CD8-positive, alpha-beta memory T cell (primary cell): ENCODE results near the gene TAAR1. TPM values are rescaled to one million over a fixed set of nuclear protein-coding genes. Genes with fewer than 3 reads are reported as not detected.
"Not testable (repeated sequence)": the region's sequence is repeated elsewhere in the genome, so short reads cannot be mapped to it uniquely, and the experiment has no call there.

Source experiments
- CTCF ChIA-PET: fragments of 350-600 bp; sonication (Branson Sonifier 250); formaldehyde crosslinking; loops from one replicate; lab custom pipeline; 2021; ENCODE audit warnings: antibody characterized with exemption; lab: Charles Lee
- POLR2A ChIA-PET: fragments of 350-600 bp; sonication (Branson Sonifier 250); formaldehyde crosslinking; loops from one replicate; lab custom pipeline; 2021; ENCODE audit warnings: antibody characterized with exemption; lab: Charles Lee
- DNase-seq, 5 donors: peaks; one replicate each; pipeline versions ENCODE4 v3.0.0 to v3.0.0-alpha.2; 2020 to 2022; ENCODE audit warnings: mixed read lengths in 1 of 5
- H3K27ac ChIP-seq: one replicate; pipeline ENCODE4 v1.7.0; 2013; ENCODE audit warnings: low read depth, mild to moderate bottlenecking, low read length, moderate library complexity
- H3K27me3 ChIP-seq: 2 replicates; pipeline ENCODE4 v1.7.0; 2013; ENCODE audit warnings: low read length, mild to moderate bottlenecking; ENCODE audit not compliant: insufficient read depth, poor library complexity, severe bottlenecking
- H3K36me3 ChIP-seq: 2 replicates; pipeline ENCODE4 v1.7.0; 2013; ENCODE audit warnings: mild to moderate bottlenecking, low read length, moderate library complexity; ENCODE audit not compliant: insufficient read depth
- H3K4me1 ChIP-seq: 2 replicates; pipeline ENCODE4 v1.7.0; 2013; ENCODE audit warnings: mild to moderate bottlenecking, low read length, moderate library complexity; ENCODE audit not compliant: insufficient read depth
- H3K4me3 ChIP-seq: 2 replicates; pipeline ENCODE4 v1.7.0; 2013; ENCODE audit warnings: mild to moderate bottlenecking, low read length
- H3K9me3 ChIP-seq: 2 replicates; pipeline ENCODE4 v1.7.0; 2013; ENCODE audit warnings: mild to moderate bottlenecking, low read length
- H3K27ac Mint-ChIP-seq, 8 donors: one replicate each; pipeline ENCODE4 v1.8.0; 2020 to 2021; ENCODE audit warnings: mixed read lengths in 8 of 8, mild to moderate bottlenecking in 6 of 8, inconsistent platforms in 3 of 8, moderate library complexity in 3 of 8
- H3K27me3 Mint-ChIP-seq, 2 donors: one replicate each; pipeline ENCODE4 v1.8.0; 2020 to 2021; ENCODE audit warnings: mixed read lengths in 2 of 2, mild to moderate bottlenecking in 1 of 2, moderate library complexity in 1 of 2
- H3K36me3 Mint-ChIP-seq, 3 donors: one replicate each; pipeline ENCODE4 v1.8.0; 2020 to 2021; ENCODE audit warnings: mixed read lengths in 3 of 3, inconsistent platforms in 1 of 3, mild to moderate bottlenecking in 1 of 3
- H3K4me1 Mint-ChIP-seq, 3 donors: one replicate each; pipeline ENCODE4 v1.8.0; 2020 to 2021; ENCODE audit warnings: mixed read lengths in 3 of 3, inconsistent platforms in 1 of 3, mild to moderate bottlenecking in 1 of 3
- H3K4me3 Mint-ChIP-seq, 7 donors: one replicate each; pipeline ENCODE4 v1.8.0; 2020 to 2021; ENCODE audit warnings: mixed read lengths in 7 of 7, mild to moderate bottlenecking in 6 of 7, moderate library complexity in 4 of 7, inconsistent platforms in 2 of 7
- H3K9me3 Mint-ChIP-seq, 5 donors: one replicate each; pipeline ENCODE4 v1.8.0; 2020 to 2022; ENCODE audit warnings: mixed read lengths in 5 of 5, mild to moderate bottlenecking in 3 of 5, moderate library complexity in 2 of 5, inconsistent platforms in 1 of 5
- polyA plus RNA-seq: library from polyadenylated mRNA; unstranded; fragments of 300-500 nt; fragmentation: Illumina TruSeq; gene quantifications from one replicate; pipeline ENCODE4 v1.2.3, GENCODE V29; 2021
- total RNA-seq, 2 experiments: library from RNA; stranded (reverse); gene quantifications; one replicate each; pipeline ENCODE4 v1.2.3, GENCODE V29; 2021

The TAAR1 gene
- total and polyA plus RNA-seq, 3 experiments from 2014 or later: not detected

DNA sequence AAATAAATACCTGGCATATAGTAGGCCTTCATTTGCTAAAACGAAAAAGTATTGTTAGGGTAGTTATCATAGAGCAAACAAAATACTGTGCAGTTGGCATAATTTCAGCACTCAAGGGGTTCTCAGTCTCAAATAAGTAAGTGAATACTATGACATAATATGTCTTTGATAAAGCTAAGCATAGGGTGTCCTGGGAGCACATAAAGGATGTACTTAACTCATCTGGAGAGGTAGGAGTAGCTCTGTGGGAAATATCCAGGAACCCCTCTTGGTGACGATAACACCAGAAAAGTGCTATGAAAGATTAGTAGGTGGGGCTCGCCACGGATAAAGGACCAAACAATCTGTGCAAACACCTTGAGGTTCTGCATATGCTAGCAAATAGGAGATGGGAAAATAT lies 31.7 kb upstream of the TAAR1 start:
- H3K4me3 ChIP-seq: no peak overlapping the region
- ChIA-PET CTCF (no interaction called here), POLR2A (no interaction called here)
- H3K27me3 Mint-ChIP-seq: peaks cover 4 to 51% of the 10 kb centered on the region in 2 donors
- no peak overlapping the region for H3K27ac Mint-ChIP-seq
- peaks cover 1 to 9% (median 4%) of the 10 kb centered on the region in 5 donors for H3K9me3 Mint-ChIP-seq
- no peak for DNase-seq
- H3K27me3 ChIP-seq: no peaks in the 10 kb centered on the region
- H3K36me3 Mint-ChIP-seq: peaks cover 0 to 2% (median under 1%) of the 10 kb centered on the region in 3 donors
- H3K9me3 ChIP-seq: no peaks in the 10 kb centered on the region
- H3K4me1 ChIP-seq: no peaks in the 10 kb centered on the region
- no peaks in the 10 kb centered on the region for H3K36me3 ChIP-seq
- H3K4me1 Mint-ChIP-seq: no peaks in the 10 kb centered on the region
- no peak overlapping the region for H3K4me3 Mint-ChIP-seq
- no peak overlapping the region for H3K27ac ChIP-seq

DNA sequence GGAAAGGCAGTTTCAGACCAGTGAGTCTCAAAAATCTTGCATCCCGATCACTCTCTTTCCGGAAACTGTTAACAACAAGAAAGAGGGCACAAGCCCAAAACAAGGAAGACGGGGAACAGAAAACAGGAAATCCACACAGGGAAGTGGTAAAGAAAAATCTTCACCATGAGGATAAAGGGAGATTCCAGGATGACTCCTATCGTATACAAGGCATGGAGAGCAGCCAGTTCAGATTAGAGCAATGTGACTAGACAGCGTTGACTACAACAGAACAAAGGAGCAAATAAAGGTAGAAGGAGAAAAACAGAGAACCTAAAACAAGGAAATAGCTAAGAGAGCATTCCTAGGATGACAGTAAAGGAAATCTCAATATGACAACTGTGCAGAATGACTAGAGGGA lies 28.3 kb upstream of the TAAR1 start:
- H3K36me3 Mint-ChIP-seq: peaks cover 0 to 2% (median 0%) of the 10 kb centered on the region in 3 donors
- no peaks in the 10 kb centered on the region for H3K27me3 ChIP-seq
- H3K4me1 Mint-ChIP-seq: no peaks in the 10 kb centered on the region
- H3K9me3 Mint-ChIP-seq: peaks cover 0 to 5% (median 0%) of the 10 kb centered on the region in 5 donors
- H3K4me3 ChIP-seq: no peak overlapping the region
- H3K4me1 ChIP-seq: no peaks in the 10 kb centered on the region
- H3K27ac Mint-ChIP-seq: no peak overlapping the region
- no peak for DNase-seq
- H3K9me3 ChIP-seq: no peaks in the 10 kb centered on the region
- H3K27ac ChIP-seq: no peak overlapping the region
- no peaks in the 10 kb centered on the region for H3K36me3 ChIP-seq
- no peak overlapping the region for H3K4me3 Mint-ChIP-seq
- CTCF ChIA-PET: no interaction called here
- POLR2A ChIA-PET: no interaction called here
- H3K27me3 Mint-ChIP-seq: peaks cover 5 to 48% of the 10 kb centered on the region in 2 donors

DNA sequence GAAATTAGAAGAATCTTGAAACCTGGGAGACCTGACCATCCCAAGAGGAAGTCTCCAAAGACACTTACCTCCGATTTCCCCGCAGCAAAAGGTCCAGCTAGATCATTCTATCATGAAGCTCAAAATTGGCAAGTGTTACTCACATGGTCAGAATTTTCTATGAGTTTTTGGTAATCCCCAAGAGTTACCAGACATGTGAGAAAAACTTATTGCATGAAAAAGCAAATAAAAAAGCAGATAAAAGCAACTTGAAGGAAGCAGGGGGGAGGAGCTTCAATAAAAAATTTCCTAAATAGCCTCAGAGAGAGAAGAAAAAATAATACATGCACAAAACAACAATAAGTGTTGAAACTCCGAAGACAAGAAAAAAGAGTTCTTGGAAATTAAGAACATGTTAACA lies 27.5 kb upstream of the TAAR1 start:
- Mint-ChIP-seq H3K27me3 (peaks cover 5 to 46% of the 10 kb centered on the region in 2 donors), H3K4me3 (no peak overlapping the region), H3K9me3 (peaks cover 0 to 5% (median 0%) of the 10 kb centered on the region in 5 donors), H3K4me1 (no peaks in the 10 kb centered on the region), H3K36me3 (peaks cover 0 to 2% (median 0%) of the 10 kb centered on the region in 3 donors), H3K27ac (no peak overlapping the region)
- no peaks in the 10 kb centered on the region for H3K9me3 ChIP-seq
- no peaks in the 10 kb centered on the region for H3K36me3 ChIP-seq
- H3K4me1 ChIP-seq: no peaks in the 10 kb centered on the region
- ChIA-PET CTCF (interaction anchor here (1.1 kb wide), 1 partner anchor 81 kb away, joined by 5 read pairs; no protein-coding TSS in a partner anchor), POLR2A (no interaction called here)
- DNase-seq: no peak
- no peaks in the 10 kb centered on the region for H3K27me3 ChIP-seq
- no peak overlapping the region for H3K27ac ChIP-seq
- H3K4me3 ChIP-seq: no peak overlapping the region

DNA sequence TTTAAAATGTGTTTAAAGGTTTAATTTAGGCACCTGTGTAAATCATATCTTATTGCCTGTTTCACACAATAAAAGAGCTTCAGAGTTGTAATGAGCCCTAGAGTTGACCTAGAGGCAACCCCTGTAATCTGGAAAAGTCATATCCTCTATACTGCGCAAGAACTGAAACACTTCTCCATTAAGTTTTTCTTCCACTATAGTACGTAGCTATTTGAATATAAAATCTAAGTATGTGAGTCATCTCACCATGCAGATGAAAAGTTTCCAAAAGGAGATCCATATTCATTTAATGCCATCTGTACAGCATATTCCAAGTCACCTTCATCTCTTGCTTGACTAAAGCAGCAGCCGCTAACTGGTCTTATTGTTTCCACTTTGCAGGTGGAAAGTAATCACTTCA lies 26.0 kb upstream of the TAAR1 start:
- no peaks in the 10 kb centered on the region for H3K4me1 Mint-ChIP-seq
- CTCF ChIA-PET: interaction anchor here (0.7 kb wide), 1 partner anchor 78 kb away, joined by 3 read pairs; no protein-coding TSS in a partner anchor

DNA sequence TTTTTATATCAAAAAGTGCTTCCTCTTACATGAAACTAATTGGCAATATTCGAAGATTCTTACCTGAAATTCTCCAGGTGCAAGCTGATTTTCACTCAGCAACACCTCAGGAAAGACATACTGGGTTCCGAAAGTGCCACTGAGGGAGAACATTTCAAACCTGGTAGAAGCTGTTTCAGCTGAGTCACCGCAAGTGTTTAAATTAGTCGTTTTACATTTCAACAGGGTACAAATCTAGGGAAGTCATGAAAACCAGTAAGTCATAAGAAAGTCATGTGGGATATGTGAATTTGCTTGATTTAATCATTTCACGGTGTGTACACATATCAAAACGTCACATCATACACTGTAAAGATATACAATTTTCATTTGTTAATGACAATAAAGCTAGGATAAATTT lies 25.3 kb upstream of the TAAR1 start:
- Histone ChIP-seq H3K27ac (no peak overlapping the region), H3K4me1 (no peaks in the 10 kb centered on the region), H3K9me3 (no peaks in the 10 kb centered on the region), H3K36me3 (no peaks in the 10 kb centered on the region), H3K4me3 (no peak overlapping the region), H3K27me3 (no peaks in the 10 kb centered on the region)
- Mint-ChIP-seq H3K4me1 (no peaks in the 10 kb centered on the region), H3K9me3 (peaks cover 0 to 2% (median 0%) of the 10 kb centered on the region in 5 donors), H3K27ac (no peak overlapping the region), H3K27me3 (peaks cover 4 to 25% of the 10 kb centered on the region in 2 donors), H3K36me3 (peaks cover 0 to 2% (median 0%) of the 10 kb centered on the region in 3 donors), H3K4me3 (no peak overlapping the region)
- DNase-seq: no peak
- ChIA-PET CTCF (no interaction called here), POLR2A (no interaction called here)

More for the DNA sequence above, 26.0 kb upstream of the TAAR1 start:
- POLR2A ChIA-PET: no interaction called here
- Histone ChIP-seq H3K4me3 (no peak overlapping the region), H3K4me1 (no peaks in the 10 kb centered on the region), H3K27me3 (no peaks in the 10 kb centered on the region), H3K36me3 (no peaks in the 10 kb centered on the region), H3K27ac (no peak overlapping the region), H3K9me3 (no peaks in the 10 kb centered on the region)
- H3K4me3 Mint-ChIP-seq: no peak overlapping the region
- peaks cover 0 to 5% (median 0%) of the 10 kb centered on the region in 5 donors for H3K9me3 Mint-ChIP-seq
- peaks cover 4 to 33% of the 10 kb centered on the region in 2 donors for H3K27me3 Mint-ChIP-seq
- H3K27ac Mint-ChIP-seq: no peak overlapping the region
- DNase-seq: no peak
- peaks cover 0 to 2% (median 0%) of the 10 kb centered on the region in 3 donors for H3K36me3 Mint-ChIP-seq

DNA sequence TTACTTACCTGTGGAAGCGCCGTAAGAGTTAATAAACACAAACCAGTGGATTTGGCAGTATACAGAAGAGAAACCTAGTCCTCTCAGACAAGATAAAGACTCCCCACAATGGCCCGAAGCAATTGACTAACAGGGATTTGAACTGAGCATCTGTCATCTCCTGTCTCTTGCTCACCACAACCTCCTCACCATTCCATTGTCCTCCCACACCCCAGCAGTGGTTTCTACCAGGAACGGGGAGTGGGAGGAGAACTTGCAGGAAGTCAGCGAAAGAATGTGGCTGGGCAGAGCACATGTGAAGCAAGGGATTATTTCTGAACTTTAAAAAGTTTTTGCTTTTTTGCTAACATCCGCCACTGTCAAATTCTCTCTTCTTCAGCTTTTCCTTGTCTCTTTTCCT lies 24.6 kb upstream of the TAAR1 start:
- Histone ChIP-seq H3K9me3 (no peaks in the 10 kb centered on the region), H3K27me3 (no peaks in the 10 kb centered on the region), H3K27ac (no peak overlapping the region), H3K36me3 (no peaks in the 10 kb centered on the region), H3K4me3 (no peak overlapping the region), H3K4me1 (no peaks in the 10 kb centered on the region)
- Mint-ChIP-seq H3K27me3 (peaks cover 1 to 26% of the 10 kb centered on the region in 2 donors), H3K4me1 (no peaks in the 10 kb centered on the region), H3K4me3 (no peak overlapping the region), H3K36me3 (peaks cover 0 to 2% (median 0%) of the 10 kb centered on the region in 3 donors), H3K9me3 (no peaks in the 10 kb centered on the region), H3K27ac (no peak overlapping the region)
- ChIA-PET POLR2A (no interaction called here), CTCF (no interaction called here)
- no peak for DNase-seq

DNA sequence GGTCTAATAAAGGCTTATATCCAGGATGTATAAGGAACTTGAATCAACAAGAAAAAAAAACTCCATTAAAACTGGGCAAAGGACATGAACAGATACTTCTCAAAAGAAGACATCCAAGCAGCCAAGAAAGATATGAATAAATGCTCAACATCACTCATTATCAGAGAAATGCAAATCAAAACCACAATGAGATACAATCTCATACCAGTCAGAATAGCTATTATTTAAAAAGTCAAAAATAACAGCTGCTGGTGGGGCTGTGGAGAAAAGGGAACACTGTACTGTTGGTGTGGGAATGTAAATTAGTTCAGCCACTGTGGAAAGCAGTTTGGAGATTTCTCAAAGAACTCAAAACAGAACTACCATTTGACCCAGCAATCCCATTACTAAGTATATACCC lies 20.1 kb upstream of the TAAR1 start:
- H3K27me3 ChIP-seq, H3K9me3 Mint-ChIP-seq, DNase-seq, H3K4me3 ChIP-seq, H3K4me3 Mint-ChIP-seq, H3K4me1 ChIP-seq, H3K27ac ChIP-seq, CTCF ChIA-PET, POLR2A ChIA-PET, H3K36me3 Mint-ChIP-seq, H3K27ac Mint-ChIP-seq, H3K9me3 ChIP-seq, H3K36me3 ChIP-seq: not testable (repeated sequence)
- peaks cover 7 to 15% (median 11%) of the 10 kb centered on the region in 3 donors for H3K4me1 Mint-ChIP-seq
- H3K27me3 Mint-ChIP-seq: peaks cover 6 to 16% of the 10 kb centered on the region in 2 donors

DNA sequence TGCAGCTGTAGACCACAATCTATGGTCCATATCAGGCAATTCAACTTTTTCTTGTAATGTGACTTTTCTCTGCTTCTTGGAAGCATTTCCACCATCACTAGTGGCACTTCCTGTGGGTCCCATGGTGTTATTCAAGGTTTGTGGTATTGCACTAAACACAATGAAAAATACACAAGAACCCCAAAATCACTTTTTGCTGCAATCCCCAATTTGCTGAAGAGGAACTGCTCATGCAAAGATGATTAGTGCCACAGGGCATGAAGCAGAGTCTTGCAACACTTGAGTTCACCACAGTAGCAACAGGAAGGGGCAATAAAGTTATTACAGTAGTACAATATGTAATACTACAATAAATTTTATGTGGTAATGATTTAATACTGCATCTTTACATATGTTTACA lies 16.8 kb upstream of the TAAR1 start:
- Histone ChIP-seq H3K36me3 (no peaks in the 10 kb centered on the region), H3K9me3 (no peaks in the 10 kb centered on the region), H3K4me3 (no peak overlapping the region), H3K4me1 (no peaks in the 10 kb centered on the region), H3K27me3 (no peaks in the 10 kb centered on the region), H3K27ac (no peak overlapping the region)
- H3K9me3 Mint-ChIP-seq: no peaks in the 10 kb centered on the region
- no peaks in the 10 kb centered on the region for H3K36me3 Mint-ChIP-seq
- POLR2A ChIA-PET: no interaction called here
- DNase-seq: no peak
- H3K4me1 Mint-ChIP-seq: peaks cover 7 to 15% (median 11%) of the 10 kb centered on the region in 3 donors
- no peak overlapping the region for H3K27ac Mint-ChIP-seq
- CTCF ChIA-PET: interaction anchor here (1.1 kb wide), 1 partner anchor 21 kb away, joined by 3 read pairs; no protein-coding TSS in a partner anchor
- peaks cover 4 to 11% of the 10 kb centered on the region in 2 donors for H3K27me3 Mint-ChIP-seq
- no peak overlapping the region for H3K4me3 Mint-ChIP-seq
